Stimulated activated naive CD4-positive, alpha-beta T cell treated with Interleukin-2 at 50 U/mL for 16 hours (primary cell): Measurements from ENCODE around the gene ZNF662.

Experiments
- DNase-seq: peaks from one replicate; lab custom pipeline; 2025; lab: John Stamatoyannopoulos, UW

Gene ZNF662

DNA sequence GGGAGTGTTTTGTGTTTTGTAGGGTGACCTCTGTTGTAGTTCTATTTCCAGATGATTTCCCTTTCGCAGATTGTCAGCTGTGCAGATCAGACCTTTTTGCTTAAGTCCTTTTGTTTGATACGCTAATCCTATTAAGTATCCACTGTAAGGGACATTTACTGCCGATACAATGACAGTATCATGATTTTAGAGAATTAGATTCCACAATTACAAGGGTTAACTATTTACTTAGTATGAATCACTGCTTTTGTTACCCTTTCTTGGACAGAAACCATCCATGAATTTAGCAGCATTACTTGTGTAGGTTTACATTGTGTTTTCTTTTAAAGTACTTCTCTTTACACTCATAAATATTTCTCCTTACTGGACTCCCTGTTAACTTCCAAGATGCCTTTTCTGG is 31.4 kb downstream of the ZNF662 start:
- DNase-seq = no peak

DNA sequence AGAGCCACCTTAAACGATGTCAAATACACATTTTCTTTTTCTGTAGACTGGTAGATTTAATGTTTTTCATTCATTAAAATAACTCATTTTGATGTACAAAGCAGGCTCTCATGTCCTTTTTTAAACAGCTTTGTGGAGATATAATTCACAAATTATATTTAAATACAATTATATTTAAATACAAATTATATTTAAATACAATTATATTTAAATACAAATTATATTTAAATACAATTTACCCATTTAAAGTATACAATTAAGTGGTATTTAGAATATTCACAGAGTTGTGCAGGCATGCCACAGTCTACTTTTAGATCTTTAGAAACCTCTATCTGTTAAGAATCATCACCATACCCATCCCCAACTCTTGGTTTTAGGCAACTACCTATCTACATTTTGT is 36.8 kb downstream of the ZNF662 start:
- DNase-seq = no peak

DNA sequence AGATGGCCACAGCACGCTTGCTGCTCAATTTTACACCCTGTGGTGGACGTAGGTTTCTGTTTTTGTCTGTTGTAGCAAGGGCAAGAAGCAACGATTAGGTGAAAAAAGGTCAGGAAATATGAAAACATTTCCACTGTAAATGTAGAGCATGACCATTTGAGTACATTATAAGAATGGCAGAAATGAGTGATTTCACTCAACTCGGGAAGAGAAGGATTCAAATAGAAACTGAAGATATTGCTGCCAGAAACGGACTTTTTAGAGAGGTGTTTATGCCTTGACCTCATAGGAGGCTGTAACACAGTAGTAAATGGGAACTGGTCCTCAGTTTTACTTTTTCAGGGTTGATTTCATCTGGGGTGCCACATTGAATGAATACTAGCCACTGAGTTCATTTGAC is 40.1 kb downstream of the ZNF662 start:
- DNase-seq = no peak

DNA sequence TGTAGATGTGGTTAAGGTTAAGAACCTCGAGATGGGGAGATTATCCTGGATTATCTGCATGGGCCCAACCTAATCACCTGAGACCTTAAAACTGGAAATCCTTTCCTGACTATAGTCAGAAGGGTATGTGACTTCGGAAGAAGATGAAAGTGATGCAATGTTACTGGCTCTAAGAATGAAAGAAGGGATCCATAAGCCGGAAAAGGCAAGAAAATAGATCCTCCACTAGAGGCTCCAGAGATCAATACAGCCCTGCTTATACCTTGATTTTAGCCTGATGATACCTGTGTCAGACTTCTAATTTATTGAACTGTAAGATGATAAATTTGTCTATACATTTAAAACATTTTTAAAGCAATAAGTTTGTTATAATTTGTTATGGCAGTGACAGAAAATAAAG is 51.6 kb downstream of the ZNF662 start:
- no peak for DNase-seq

DNA sequence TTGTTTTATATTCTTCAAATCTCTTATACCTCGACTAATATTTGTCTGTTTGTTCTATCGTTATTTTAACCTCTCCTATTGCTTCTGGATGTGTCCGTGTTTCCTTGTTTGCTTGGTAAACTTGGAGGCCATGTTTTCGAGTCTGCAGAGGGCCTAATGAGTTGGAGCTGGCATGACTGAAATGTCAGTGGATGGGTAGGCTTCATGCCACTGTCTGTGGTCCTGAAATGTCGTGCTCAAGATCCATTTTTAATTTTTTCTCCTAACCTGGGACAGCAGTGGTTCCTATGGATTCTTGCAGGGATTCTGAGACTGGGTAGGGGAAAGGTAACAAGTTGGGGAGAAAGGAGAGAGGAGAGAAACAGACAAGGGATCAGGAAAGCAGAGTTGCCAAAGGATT is 54.3 kb downstream of the ZNF662 start:
- no peak for DNase-seq

DNA sequence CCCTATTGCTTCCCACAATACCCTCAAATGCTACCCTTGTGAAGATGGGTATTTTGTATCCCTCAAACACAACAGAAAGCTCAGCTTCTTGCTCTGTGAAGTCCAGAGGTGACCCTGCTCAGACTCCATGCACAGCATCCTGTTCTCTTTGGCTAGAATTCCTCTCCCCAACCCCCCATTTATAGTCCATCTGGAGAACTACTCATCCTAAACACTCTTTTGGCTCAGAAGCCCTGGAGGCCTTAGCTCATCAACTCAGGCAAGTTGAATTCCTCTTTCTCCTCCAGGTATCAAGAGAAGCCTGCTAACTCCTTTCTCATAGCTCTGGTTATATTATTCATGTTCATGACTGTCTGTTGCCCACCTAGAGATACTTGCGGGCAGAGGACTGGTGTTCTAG is 54.8 kb downstream of the ZNF662 start:
- DNase-seq = no peak

DNA sequence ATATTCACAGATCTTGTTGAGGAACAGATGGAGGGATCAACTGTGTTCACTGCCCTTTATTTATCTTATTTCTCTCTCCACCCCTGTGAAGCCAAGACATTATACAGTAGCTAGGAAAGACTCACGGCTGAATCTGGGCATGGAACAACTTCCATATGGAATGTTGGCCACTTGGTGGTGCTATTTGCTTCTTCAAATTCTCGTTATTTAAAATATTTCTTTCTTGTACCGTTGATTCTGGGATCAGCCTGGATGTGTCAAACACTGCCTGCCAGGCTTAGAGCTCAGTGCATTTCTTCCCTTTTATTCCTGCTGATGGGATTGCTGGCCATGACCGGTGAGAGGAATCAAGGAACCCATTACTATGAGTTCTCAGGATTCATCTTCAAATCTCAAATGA is 55.7 kb downstream of the ZNF662 start:
- DNase-seq = no peak

DNA sequence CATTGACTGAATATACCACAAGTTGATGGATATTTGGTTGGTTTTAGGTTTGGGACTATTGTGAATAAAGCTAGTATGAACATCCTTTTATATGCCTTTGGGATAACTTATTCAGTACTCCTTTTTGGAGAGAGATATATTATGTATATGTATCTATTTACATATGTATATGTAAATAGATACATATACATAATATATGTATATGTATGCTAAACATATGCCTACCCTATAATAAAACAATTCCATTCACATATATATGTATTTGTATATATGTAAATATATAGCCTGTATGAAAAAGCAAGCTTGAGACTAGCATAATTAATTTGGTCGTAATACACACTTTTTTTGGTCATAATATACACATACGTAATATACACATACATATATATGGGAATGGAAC is 57.3 kb downstream of the ZNF662 start:
- DNase-seq = no peak

DNA sequence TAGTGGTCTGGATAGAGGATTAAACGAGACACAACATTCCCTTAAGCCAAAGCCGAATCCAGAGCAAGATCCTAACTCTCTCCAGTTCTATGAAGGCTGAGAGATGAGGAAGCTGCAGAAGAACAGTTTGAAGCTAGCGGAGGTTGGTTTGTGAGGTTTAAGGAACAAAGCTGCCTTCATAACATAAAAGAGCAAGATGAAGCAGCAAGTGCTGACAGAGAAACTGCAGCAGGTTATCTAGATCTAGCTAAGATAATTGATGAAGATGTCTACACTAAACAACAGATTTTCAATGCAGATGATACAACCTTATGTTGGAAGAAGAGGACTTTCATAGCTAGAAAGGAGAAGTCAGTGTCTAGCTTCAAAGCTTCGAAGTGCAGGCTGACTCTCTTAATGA is 58.3 kb downstream of the ZNF662 start:
- DNase-seq = no peak
